Measurements from ENCODE around the gene RGS13. TPM values are rescaled to one million over a fixed set of nuclear protein-coding genes. Genes with fewer than 3 reads are reported as not detected.
A peak's percentile ranks its signal among the peaks of the same experiment; 100 is the strongest.

RGS13 gene
- total RNA-seq, 1 donor from 2014 or later: not detected

GRCh38 chr1:192631749-192632148, 4.2 kb upstream of the RGS13 start:
- H3K36me3 Mint-ChIP-seq: no peaks in the 10 kb centered on the region
- no peaks in the 10 kb centered on the region for H3K9me3 Mint-ChIP-seq
- Histone ChIP-seq H3K27ac (no peak overlapping the region), H3F3A (ENCODE audit: low read depth) (peaks cover 15% of the 10 kb centered on the region), H3K9ac (no peak overlapping the region), H3K4me2 (no peak overlapping the region), H3K4me3 (no peak overlapping the region), H4K20me1 (ENCODE audit: low read depth) (no peaks in the 10 kb centered on the region), H3K36me3 (no peaks in the 10 kb centered on the region), H3K9me3 (ENCODE audit: low read depth) (no peaks in the 10 kb centered on the region), H3K79me2 (ENCODE audit: low read depth) (no peaks in the 10 kb centered on the region), H2AFZ (replicated peaks) (no peak overlapping the region), H3K4me1 (peaks cover 19% of the 10 kb centered on the region), H3K27me3 (no peaks in the 10 kb centered on the region)
- TF ChIP-seq EZH2phosphoT487 (IDR thresholded peaks at IDR 0.05) (no peak), EZH2 (IDR thresholded peaks at IDR 0.05) (no peak), CTCF (IDR thresholded peaks at IDR 0.05) (no peak)
- H3K27ac Mint-ChIP-seq: no peak overlapping the region
- DNase-seq (ENCODE audit: low spot score): no peak
- no peak overlapping the region for H3K4me3 Mint-ChIP-seq
- peaks cover 17% of the 10 kb centered on the region for H3K4me1 Mint-ChIP-seq
- H3K27me3 Mint-ChIP-seq (ENCODE audit: insufficient read depth, low read depth): peaks cover 2% of the 10 kb centered on the region

- TF ChIP-seq CTCF (IDR thresholded peaks at IDR 0.05) (no peak), EZH2 (IDR thresholded peaks at IDR 0.05) (no peak), EZH2phosphoT487 (IDR thresholded peaks at IDR 0.05) (no peak)
- H3K4me2 ChIP-seq: no peak overlapping the region
- Mint-ChIP-seq H3K27me3 (ENCODE audit: insufficient read depth, low read depth) (peaks cover 2% of the 10 kb centered on the region), H3K27ac (peak overlapping the region; percentile 57), H3K4me3 (no peak overlapping the region), H3K4me1 (peaks cover 17% of the 10 kb centered on the region), H3K9me3 (no peaks in the 10 kb centered on the region), H3K36me3 (no peaks in the 10 kb centered on the region)
- no peak overlapping the region for H3K4me3 ChIP-seq
- peaks cover 19% of the 10 kb centered on the region for H3K4me1 ChIP-seq
- DNase-seq (ENCODE audit: low spot score): no peak
- no peaks in the 10 kb centered on the region for H3K9me3 ChIP-seq (ENCODE audit: low read depth)
- peaks cover 15% of the 10 kb centered on the region for H3F3A ChIP-seq (ENCODE audit: low read depth)
- no peaks in the 10 kb centered on the region for H3K27me3 ChIP-seq
- no peak overlapping the region for H3K9ac ChIP-seq
- H3K79me2 ChIP-seq (ENCODE audit: low read depth): no peaks in the 10 kb centered on the region
- no peaks in the 10 kb centered on the region for H4K20me1 ChIP-seq (ENCODE audit: low read depth)
- no peak overlapping the region for H2AFZ ChIP-seq (replicated peaks)
- H3K36me3 ChIP-seq: no peaks in the 10 kb centered on the region
- H3K27ac ChIP-seq: no peak overlapping the region
These were observed 3.8 kb upstream of the RGS13 start for GRCh38 chr1:192632188-192632587.

- Histone ChIP-seq H3F3A (ENCODE audit: low read depth) (peaks cover 15% of the 10 kb centered on the region), H3K4me1 (peaks cover 19% of the 10 kb centered on the region), H3K4me2 (peak overlapping the region; percentile 43), H4K20me1 (ENCODE audit: low read depth) (no peaks in the 10 kb centered on the region), H3K36me3 (no peaks in the 10 kb centered on the region), H3K27me3 (no peaks in the 10 kb centered on the region), H3K4me3 (no peak overlapping the region), H3K79me2 (ENCODE audit: low read depth) (no peaks in the 10 kb centered on the region), H3K9ac (no peak overlapping the region), H2AFZ (replicated peaks) (no peak overlapping the region), H3K9me3 (ENCODE audit: low read depth) (no peaks in the 10 kb centered on the region), H3K27ac (no peak overlapping the region)
- Mint-ChIP-seq H3K27ac (no peak overlapping the region), H3K4me1 (peaks cover 17% of the 10 kb centered on the region), H3K27me3 (ENCODE audit: insufficient read depth, low read depth) (peaks cover 2% of the 10 kb centered on the region), H3K4me3 (no peak overlapping the region), H3K9me3 (no peaks in the 10 kb centered on the region), H3K36me3 (no peaks in the 10 kb centered on the region)
- DNase-seq (ENCODE audit: low spot score): peak; percentile 65
- TF ChIP-seq EZH2phosphoT487 (IDR thresholded peaks at IDR 0.05) (no peak), EZH2 (IDR thresholded peaks at IDR 0.05) (no peak), CTCF (IDR thresholded peaks at IDR 0.05) (no peak)
These were observed 3.1 kb upstream of the RGS13 start for GRCh38 chr1:192632641-192633532.
